IMR-90 (cell line): ENCODE data around the gene CPNE6. TPM values are rescaled to one million over a fixed set of nuclear protein-coding genes. Genes with fewer than 3 reads are reported as not detected.

ENCODE experiments used
- CHD1 ChIP-seq: IDR thresholded peaks from 2 replicates; pipeline ENCODE4 v1.6.1; 2012; ENCODE audit warnings: low read depth, low read length, improper control_type of control experiment
- MAZ ChIP-seq: IDR thresholded peaks from 2 replicates; pipeline ENCODE4 v1.6.1; 2012; ENCODE audit warnings: low read depth, mild to moderate bottlenecking, low read length, improper control_type of control experiment, moderate library complexity, borderline replicate concordance
- RCOR1 ChIP-seq: IDR thresholded peaks from 2 replicates; pipeline ENCODE4 v1.6.1; 2012; ENCODE audit warnings: mild to moderate bottlenecking, low read length, improper control_type of control experiment; ENCODE audit not compliant: insufficient replicate concordance
- RFX5 ChIP-seq: IDR thresholded peaks from 2 replicates; pipeline ENCODE4 v1.8.0; 2012; ENCODE audit warnings: low read depth, mild to moderate bottlenecking, low read length, moderate library complexity
- polyA plus RNA-seq, 3 experiments: library from polyadenylated mRNA; depleted of rRNA; stranded (reverse); fragments of >200 nt; gene quantifications; 2 replicates each; pipeline ENCODE4 v1.2.3, GENCODE V29; 2012; ENCODE audit warnings: low replicate concordance in 1 of 3
- total RNA-seq: library from RNA; depleted of rRNA; stranded (reverse); fragments of >200 nt; gene quantifications from 2 replicates; pipeline ENCODE4 v1.2.3, GENCODE V29; 2012
- TF ChIP-seq, protein P1 (sequence below): fragments of 150-350 bp; IDR thresholded peaks from 2 replicates; pipeline ENCODE4 v1.6.1; 2016; ENCODE audit warnings: low read depth, mild to moderate bottlenecking, low read length, moderate library complexity, borderline replicate concordance

CPNE6 gene
- total and polyA plus RNA-seq, 2 of the 4 experiments (the other 2 are of a cell fraction): not detected

DNA sequence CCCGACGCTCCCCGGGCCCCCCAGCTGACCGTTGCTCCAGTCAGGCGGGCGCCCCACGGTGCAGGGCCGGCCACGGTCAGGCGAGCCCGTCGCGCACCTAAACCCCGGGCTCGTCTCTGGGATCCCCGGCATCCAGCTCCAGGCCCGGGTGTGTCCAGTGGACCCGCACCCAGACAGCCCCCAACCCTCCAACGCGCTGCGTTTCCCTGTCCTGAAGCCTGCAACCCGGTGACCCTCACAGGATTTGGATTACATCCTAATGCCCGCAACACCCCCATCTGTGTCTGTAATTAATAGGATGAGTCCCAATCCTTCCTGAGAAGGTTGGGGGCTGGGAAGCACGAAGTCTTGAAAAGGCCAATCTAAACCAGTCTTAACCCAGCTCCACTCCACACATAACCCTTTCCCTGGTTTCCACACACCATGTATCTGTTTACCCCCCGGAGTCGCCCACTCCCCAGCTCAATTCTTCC is 10.4 kb downstream of the CPNE6 start (continued):
- TF ChIP-seq RFX5 (no peak), CHD1 (no peak), RCOR1 (no peak), MAZ (no peak)
- TF ChIP-seq, protein P1, sequence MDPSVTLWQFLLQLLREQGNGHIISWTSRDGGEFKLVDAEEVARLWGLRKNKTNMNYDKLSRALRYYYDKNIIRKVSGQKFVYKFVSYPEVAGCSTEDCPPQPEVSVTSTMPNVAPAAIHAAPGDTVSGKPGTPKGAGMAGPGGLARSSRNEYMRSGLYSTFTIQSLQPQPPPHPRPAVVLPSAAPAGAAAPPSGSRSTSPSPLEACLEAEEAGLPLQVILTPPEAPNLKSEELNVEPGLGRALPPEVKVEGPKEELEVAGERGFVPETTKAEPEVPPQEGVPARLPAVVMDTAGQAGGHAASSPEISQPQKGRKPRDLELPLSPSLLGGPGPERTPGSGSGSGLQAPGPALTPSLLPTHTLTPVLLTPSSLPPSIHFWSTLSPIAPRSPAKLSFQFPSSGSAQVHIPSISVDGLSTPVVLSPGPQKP: no peak
